SK-N-SH (cell line): ENCODE results near the gene SHKBP1. TPM values are rescaled to one million over a fixed set of nuclear protein-coding genes. Genes with fewer than 3 reads are reported as not detected.

ENCODE experiments used
- CTCF ChIA-PET: fragments of 300-600, 350-600 bp; formaldehyde crosslinking; extraction: SDS; loops from one replicate; lab custom pipeline; 2021; lab: Yijun Ruan, JAX
- POLR2A ChIA-PET: fragments of 350-600 bp; sonication (Branson Sonifier 250); formaldehyde crosslinking; extraction: SDS; loops from one replicate; lab custom pipeline; 2020; ENCODE audit warnings: antibody characterized with exemption, inconsistent platforms; lab: Yijun Ruan, JAX
- DNase-seq: peaks from one replicate; pipeline ENCODE4 v3.0.0; 2012
- H2AFZ ChIP-seq: fragments of 200-600 bp; sonication (generic); 2 replicates; pipeline ENCODE4 v1.8.1; 2016; ENCODE audit warnings: antibody characterized with exemption, mild to moderate bottlenecking, low read depth
- H3F3A ChIP-seq: fragments of 200-600 bp; sonication (generic); replicated peaks from 2 replicates; pipeline ENCODE3; 2016; ENCODE audit warnings: antibody characterized with exemption, mild to moderate bottlenecking; ENCODE audit not compliant: insufficient read depth
- H3K27ac ChIP-seq, 2 experiments: fragments of 200-500 bp in 1 of 2; fragments of 200-600 bp in 1 of 2; sonication (Bioruptor generic) in 1 of 2; sonication (generic), shearing (Covaris generic) in 1 of 2; 2 replicates each; pipeline versions ENCODE4 v1.5.1 to v1.6.1; 2014 to 2016; ENCODE audit warnings: low read depth in 2 of 2, inconsistent platforms in 1 of 2, low read length in 1 of 2, mild to moderate bottlenecking in 1 of 2, mixed read lengths in 1 of 2
- H3K27me3 ChIP-seq: fragments of 200-600 bp; sonication (generic), shearing (Covaris generic); 2 replicates; pipeline ENCODE4 v1.6.1; 2016; ENCODE audit warnings: mixed run types; ENCODE audit not compliant: insufficient read depth
- H3K36me3 ChIP-seq, 2 experiments: fragments of 200-500 bp in 1 of 2; fragments of 200-600 bp in 1 of 2; sonication (Bioruptor generic) in 1 of 2; sonication (generic) in 1 of 2; replicated peaks in 1 of 2; 2 replicates each; pipeline versions ENCODE3 to v1.5.1; 2014 to 2016; ENCODE audit warnings: low read length in 1 of 2, mild to moderate bottlenecking in 1 of 2; ENCODE audit not compliant: insufficient read depth in 2 of 2, control insufficient read depth in 1 of 2
- H3K4me1 ChIP-seq, 2 experiments: fragments of 200-500 bp in 1 of 2; fragments of 200-600 bp in 1 of 2; sonication (Bioruptor generic) in 1 of 2; sonication (generic), shearing (Covaris generic) in 1 of 2; 2 replicates each; pipeline versions ENCODE4 v1.5.1 to v1.6.1; 2014 to 2016; ENCODE audit warnings: low read depth in 1 of 2, low read length in 1 of 2, mixed run types in 1 of 2; ENCODE audit not compliant: insufficient read depth in 2 of 2, control insufficient read depth in 1 of 2
- H3K4me2 ChIP-seq: fragments of 200-600 bp; sonication (generic), shearing (Covaris generic); 2 replicates; pipeline ENCODE4 v1.6.1; 2017; ENCODE audit warnings: mixed run types
- H3K4me3 ChIP-seq, 2 experiments: fragments of 200-500 bp in 1 of 2; fragments of 200-600 bp in 1 of 2; sonication (Bioruptor generic) in 1 of 2; sonication (generic), shearing (Covaris generic) in 1 of 2; 2 replicates each; pipeline versions ENCODE4 v1.5.1 to v1.8.1; 2014 to 2016; ENCODE audit warnings: low read depth in 2 of 2, inconsistent platforms in 1 of 2, low read length in 1 of 2, mild to moderate bottlenecking in 1 of 2, mixed read lengths in 1 of 2, moderate library complexity in 1 of 2
- H3K79me2 ChIP-seq: fragments of 200-600 bp; sonication (generic); 2 replicates; pipeline ENCODE4 v1.8.1; 2017; ENCODE audit warnings: mild to moderate bottlenecking; ENCODE audit not compliant: insufficient read depth
- H3K9ac ChIP-seq: fragments of 200-600 bp; sonication (generic); 2 replicates; pipeline ENCODE4 v1.6.1; 2017; ENCODE audit warnings: mixed run types
- H3K9me2 ChIP-seq: fragments of 200-600 bp; sonication (generic); 2 replicates; pipeline ENCODE4 v1.6.1; 2017; ENCODE audit warnings: mixed run types
- H3K9me3 ChIP-seq: fragments of 200-600 bp; sonication (generic); 2 replicates; pipeline ENCODE4 v1.6.1; 2017; ENCODE audit warnings: mixed run types, mild to moderate bottlenecking, moderate library complexity
- H4K20me1 ChIP-seq: fragments of 200-600 bp; sonication (generic); 2 replicates; pipeline ENCODE4 v1.6.1; 2017; ENCODE audit warnings: mild to moderate bottlenecking, mixed run types; ENCODE audit not compliant: insufficient read depth
- CHD2 ChIP-seq: fragments of 150-350 bp; IDR thresholded peaks from 2 replicates; pipeline ENCODE4 v1.6.1; 2018; ENCODE audit warnings: low read length; ENCODE audit not compliant: partially characterized antibody
- ELF1 ChIP-seq: IDR thresholded peaks from 2 replicates; pipeline ENCODE4 v1.4.0; 2012
- EZH2phosphoT487 ChIP-seq: fragments of 200-600 bp; sonication (generic); IDR thresholded peaks from 2 replicates; pipeline ENCODE4 v1.6.1; 2017; ENCODE audit warnings: low read depth, mixed run types, mild to moderate bottlenecking, antibody characterized with exemption, moderate library complexity, borderline replicate concordance
- FOSL2 ChIP-seq: IDR thresholded peaks from 2 replicates; pipeline ENCODE4 v1.4.0; 2012; ENCODE audit warnings: low read depth, mild to moderate bottlenecking, moderate library complexity, borderline replicate concordance
- FOXM1 ChIP-seq: IDR thresholded peaks from 2 replicates; pipeline ENCODE4 v1.4.0; 2012; ENCODE audit warnings: low read depth, mild to moderate bottlenecking
- GABPA ChIP-seq: IDR thresholded peaks from 2 replicates; pipeline ENCODE4 v1.4.0; 2012; ENCODE audit warnings: low read depth, mild to moderate bottlenecking
- JUND ChIP-seq: IDR thresholded peaks from 2 replicates; pipeline ENCODE4 v1.4.0; 2012
- MEF2A ChIP-seq: IDR thresholded peaks from 2 replicates; pipeline ENCODE4 v1.4.0; 2012; ENCODE audit warnings: low read depth, borderline replicate concordance
- MXI1 ChIP-seq: IDR thresholded peaks from 2 replicates; pipeline ENCODE4 v1.6.1; 2012; ENCODE audit warnings: mild to moderate bottlenecking, low read depth, low read length, improper control_type of control experiment
- NFIC ChIP-seq: IDR thresholded peaks from 2 replicates; pipeline ENCODE4 v1.4.0; 2012; ENCODE audit warnings: borderline replicate concordance
- RAD21 ChIP-seq: IDR thresholded peaks from 2 replicates; pipeline ENCODE4 v1.6.1; 2012; ENCODE audit warnings: mild to moderate bottlenecking, low read length
- RFX5 ChIP-seq: IDR thresholded peaks from 2 replicates; pipeline ENCODE4 v1.6.1; 2012; ENCODE audit warnings: mild to moderate bottlenecking, improper control_type of control experiment, low read length
- RXRA ChIP-seq: IDR thresholded peaks from 2 replicates; pipeline ENCODE4 v1.4.0; 2012; ENCODE audit warnings: low read depth, mild to moderate bottlenecking, borderline replicate concordance
- SIN3A ChIP-seq: IDR thresholded peaks from 2 replicates; pipeline ENCODE4 v1.6.1; 2012; ENCODE audit warnings: low read depth, mild to moderate bottlenecking, low read length, moderate library complexity, borderline replicate concordance
- SMC3 ChIP-seq: IDR thresholded peaks from 2 replicates; pipeline ENCODE4 v1.6.1; 2012; ENCODE audit warnings: low read depth, low read length, improper control_type of control experiment
- TAF1 ChIP-seq: IDR thresholded peaks from 2 replicates; pipeline ENCODE4 v1.6.1; 2012; ENCODE audit warnings: low read depth, mild to moderate bottlenecking, low read length, moderate library complexity, borderline replicate concordance
- TEAD4 ChIP-seq: IDR thresholded peaks from 2 replicates; pipeline ENCODE4 v1.4.0; 2012; ENCODE audit warnings: mild to moderate bottlenecking, borderline replicate concordance; ENCODE audit not compliant: insufficient read depth
- USF1 ChIP-seq: IDR thresholded peaks from 2 replicates; pipeline ENCODE4 v1.4.0; 2012; ENCODE audit warnings: low read depth, borderline replicate concordance
- WGBS: methylation state at CpG from one replicate; pipeline ENCODE4 v1.1.6; 2017; ENCODE audit warnings: low lambda C conversion rate; 5-methylcytosine and 5-hydroxymethylcytosine counted together
- polyA plus RNA-seq, 3 experiments: library from polyadenylated mRNA; depleted of rRNA; stranded (reverse); fragments of >200 nt; gene quantifications; 2 replicates each; pipeline ENCODE4 v1.2.3, GENCODE V29; 2012
- TF ChIP-seq, protein P1 (sequence below): fragments of 150-350 bp; IDR thresholded peaks from 2 replicates; pipeline ENCODE4 v1.6.1; 2016; ENCODE audit warnings: mild to moderate bottlenecking, low read depth, low read length

The SHKBP1 gene
- polyA plus RNA-seq, 1 of the 3 experiments (the other 2 are of a cell fraction), result 62.7 TPM

DNA sequence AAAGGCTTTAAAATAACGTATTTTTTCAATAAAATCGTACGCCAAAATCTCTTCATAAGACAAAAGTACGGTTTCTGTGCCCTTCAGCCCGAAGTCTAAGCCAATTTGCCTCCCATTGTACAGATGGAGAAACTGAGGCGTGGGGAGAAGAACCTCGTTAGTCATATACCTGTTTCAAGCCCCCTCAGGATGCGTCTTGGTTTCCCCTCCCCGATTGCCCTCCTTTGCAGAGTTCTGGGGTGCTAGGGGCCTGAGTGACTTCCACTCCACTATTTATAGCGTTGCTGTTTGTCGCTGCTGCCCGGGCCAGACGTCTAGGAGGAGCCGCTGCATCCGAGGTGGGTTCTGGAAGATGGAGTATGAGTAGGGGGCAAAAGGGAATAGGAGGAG lies 22.2 kb downstream of the SHKBP1 start (continued):
- no peak for TF ChIP-seq USF1
- TF ChIP-seq TEAD4, result no peak
- no peak for TF ChIP-seq EZH2phosphoT487
- TF ChIP-seq GABPA, result no peak

GRCh38 chr19:40599331-40599901 lies 22.7 kb downstream of the SHKBP1 start:
- CTCF ChIA-PET, result interaction anchor here (1.0 to 9.6 kb wide), 18 partner anchors 8 to 294 kb away, joined by 3 to 176 read pairs (median 5); partner anchors contain the start of gene BLVRB
- no peak overlapping the region for H2AFZ ChIP-seq

DNA sequence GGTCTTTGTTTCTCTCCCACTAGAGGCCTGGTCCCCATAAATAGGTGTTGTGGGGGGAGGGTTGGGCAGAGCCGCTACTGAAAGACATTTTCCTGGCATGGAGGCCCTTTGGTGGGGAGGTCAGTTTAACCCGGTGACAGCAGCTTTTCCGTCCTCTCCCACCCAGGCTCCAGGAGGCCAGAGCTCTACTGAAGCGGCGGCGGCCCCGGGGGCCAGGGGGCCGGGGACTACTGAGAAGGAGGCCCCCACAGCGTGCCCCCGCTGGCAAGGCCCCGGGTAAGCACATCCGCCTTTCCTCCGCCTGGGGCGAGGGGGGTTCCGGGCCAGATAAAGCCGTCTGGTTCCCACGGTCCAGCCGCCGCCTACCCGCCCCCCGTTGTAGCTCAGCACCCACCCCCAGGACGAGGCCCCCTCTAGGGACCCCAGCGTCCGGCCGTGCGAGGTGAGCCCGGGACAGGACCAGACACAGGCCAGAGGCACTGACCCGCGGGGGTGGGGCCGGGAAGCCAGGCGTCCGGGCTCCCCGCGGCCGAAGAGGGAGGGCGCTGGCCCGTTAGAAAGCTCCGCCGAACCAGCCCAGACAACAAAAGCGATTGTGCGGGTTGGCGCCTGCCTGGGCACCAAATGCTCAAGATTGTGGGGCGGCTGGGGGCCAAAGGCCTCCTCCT lies 23.4 kb downstream of the SHKBP1 start:
- ChIA-PET POLR2A (no interaction called here), CTCF (interaction anchor here (1.0 to 9.6 kb wide), 19 partner anchors 8 to 409 kb away, joined by 3 to 176 read pairs (median 5); partner anchors contain the start of genes BLVRB and MAP3K10)
- 90% methylated on average over 23 of the region's 43 CpGs for WGBS
- no peaks in the 10 kb centered on the region; the same call in 1 of the 2 replicates for H4K20me1 ChIP-seq
- H3F3A ChIP-seq, result peaks cover 38% of the 10 kb centered on the region
- no peaks in the 10 kb centered on the region for H3K9me2 ChIP-seq
- no peaks in the 10 kb centered on the region for H3K79me2 ChIP-seq
- no peaks in the 10 kb centered on the region for H3K27me3 ChIP-seq
- no peak overlapping the region for H2AFZ ChIP-seq
- no peaks in the 10 kb centered on the region for H3K9me3 ChIP-seq
- peaks cover 6 to 40% of the 10 kb centered on the region in 2 experiments; a peak in 2 of 4 replicates for H3K4me1 ChIP-seq
- H3K27ac ChIP-seq, result no peak overlapping the region
- no peak for DNase-seq
- H3K9ac ChIP-seq, result no peak overlapping the region
- H3K4me3 ChIP-seq, result no peak overlapping the region
- H3K4me2 ChIP-seq, result no peak overlapping the region
- no peaks in the 10 kb centered on the region for H3K36me3 ChIP-seq
- TF ChIP-seq TAF1 (no peak), NFIC (no peak), ELF1 (no peak), CHD2 (no peak), FOSL2 (no peak), EZH2phosphoT487 (no peak), JUND (no peak), SIN3A (no peak), RXRA (no peak), RFX5 (no peak), USF1 (no peak), RAD21 (no peak), FOXM1 (no peak), MEF2A (no peak), SMC3 (no peak)
- TF ChIP-seq, protein P1, sequence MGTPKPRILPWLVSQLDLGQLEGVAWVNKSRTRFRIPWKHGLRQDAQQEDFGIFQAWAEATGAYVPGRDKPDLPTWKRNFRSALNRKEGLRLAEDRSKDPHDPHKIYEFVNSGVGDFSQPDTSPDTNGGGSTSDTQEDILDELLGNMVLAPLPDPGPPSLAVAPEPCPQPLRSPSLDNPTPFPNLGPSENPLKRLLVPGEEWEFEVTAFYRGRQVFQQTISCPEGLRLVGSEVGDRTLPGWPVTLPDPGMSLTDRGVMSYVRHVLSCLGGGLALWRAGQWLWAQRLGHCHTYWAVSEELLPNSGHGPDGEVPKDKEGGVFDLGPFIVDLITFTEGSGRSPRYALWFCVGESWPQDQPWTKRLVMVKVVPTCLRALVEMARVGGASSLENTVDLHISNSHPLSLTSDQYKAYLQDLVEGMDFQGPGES, result no peak

More at GRCh38 chr19:40599331-40599901, 22.7 kb downstream of the SHKBP1 start:
- no peak for TF ChIP-seq MXI1
- POLR2A ChIA-PET, result interaction anchor here (1.1 kb wide), 1 partner anchor 58 kb away, joined by 3 read pairs; no protein-coding TSS in a partner anchor
- Histone ChIP-seq H3K9ac (no peak overlapping the region), H4K20me1 (no peaks in the 10 kb centered on the region; the same call in 1 of the 2 replicates), H3K9me3 (no peaks in the 10 kb centered on the region), H3K4me1 (peaks cover 0 to 36% of the 10 kb centered on the region in 2 experiments; a peak in 2 of 4 replicates), H3K36me3 (no peaks in the 10 kb centered on the region), H3K9me2 (no peaks in the 10 kb centered on the region), H3K79me2 (no peaks in the 10 kb centered on the region), H3K4me3 (no peak overlapping the region), H3K27me3 (no peaks in the 10 kb centered on the region), H3K27ac (no peak overlapping the region), H3K4me2 (no peak overlapping the region), H3F3A (peaks cover 36% of the 10 kb centered on the region)
- 71% methylated on average over 7 of the region's 9 CpGs for WGBS
- DNase-seq, result no peak
